Effector memory CD8-positive, alpha-beta T cell (primary cell): ENCODE data around the gene ZNF33B.
"Not testable (repeated sequence)": the region's sequence is repeated elsewhere in the genome, so short reads cannot be mapped to it uniquely, and the experiment has no call there.

Source experiments
- ATAC-seq: fragments of 150-1000 bp; cut with Tn5 transposase; replicated peaks from 2 replicates; pipeline ENCODE4 v1.10.0; 2021; ENCODE audit warnings: mild to moderate bottlenecking, moderate library complexity
- DNase-seq, 3 experiments: peaks; one replicate each; pipeline ENCODE4 v3.0.0; 2021
- H3K27ac Mint-ChIP-seq, 2 donors: one replicate each; pipeline ENCODE4 v1.8.0; 2022; ENCODE audit warnings: mild to moderate bottlenecking in 2 of 2, mixed read lengths in 2 of 2, moderate library complexity in 2 of 2
- H3K27me3 Mint-ChIP-seq, 2 donors: one replicate each; pipeline ENCODE4 v1.8.0; 2022; ENCODE audit warnings: mixed read lengths in 2 of 2
- H3K36me3 Mint-ChIP-seq: one replicate; pipeline ENCODE4 v1.8.0; 2022; ENCODE audit warnings: mild to moderate bottlenecking, moderate library complexity, mixed read lengths; ENCODE audit not compliant: insufficient read depth
- H3K4me1 Mint-ChIP-seq, 2 donors: one replicate each; pipeline ENCODE4 v1.8.0; 2022; ENCODE audit warnings: low read depth in 2 of 2, mixed read lengths in 2 of 2
- H3K4me3 Mint-ChIP-seq, 2 donors: one replicate each; pipeline ENCODE4 v1.8.0; 2022; ENCODE audit warnings: mild to moderate bottlenecking in 2 of 2, mixed read lengths in 2 of 2, moderate library complexity in 2 of 2
- H3K9me3 Mint-ChIP-seq, 2 donors: one replicate each; pipeline ENCODE4 v1.8.0; 2022; ENCODE audit warnings: mixed read lengths in 2 of 2

Gene ZNF33B

DNA sequence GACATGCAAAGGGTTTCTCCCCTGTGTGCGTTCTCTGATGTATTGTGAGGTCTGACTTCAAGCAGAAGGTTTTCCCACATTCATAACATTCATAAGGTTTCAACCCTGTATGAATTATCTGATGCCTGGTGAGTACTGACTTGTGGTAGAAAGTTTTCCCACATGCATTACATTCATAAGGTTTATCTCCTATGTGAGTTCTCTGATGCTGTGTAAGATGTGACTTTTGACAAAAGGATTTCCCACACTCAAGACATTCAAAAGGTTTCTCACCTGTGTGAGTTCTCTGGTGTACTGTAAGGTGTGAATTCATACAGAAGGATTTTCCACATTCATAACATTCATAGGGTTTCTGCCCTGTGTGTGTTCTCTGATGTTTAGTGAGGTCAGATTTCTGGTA lies 45.1 kb downstream of the ZNF33B start:
- Mint-ChIP-seq H3K27ac (no peak overlapping the region), H3K27me3 (no peaks in the 10 kb centered on the region), H3K4me1 (no peaks in the 10 kb centered on the region), H3K36me3 (peaks cover 39% of the 10 kb centered on the region), H3K4me3 (no peak overlapping the region), H3K9me3 (peaks cover 14 to 26% of the 10 kb centered on the region in 2 donors)
- DNase-seq (no peak), ATAC-seq (no peak)

- DNase-seq (no peak), ATAC-seq (no peak)
- peaks cover 3% of the 10 kb centered on the region for H3K36me3 Mint-ChIP-seq
- no peaks in the 10 kb centered on the region for H3K27me3 Mint-ChIP-seq
- H3K4me3 Mint-ChIP-seq: no peak overlapping the region
- no peak overlapping the region for H3K27ac Mint-ChIP-seq
- peaks cover 7 to 24% of the 10 kb centered on the region in 2 donors for H3K9me3 Mint-ChIP-seq
- no peaks in the 10 kb centered on the region for H3K4me1 Mint-ChIP-seq
These were observed 54.5 kb downstream of the ZNF33B start for GRCh38 chr10:42583828-42584227.

DNA sequence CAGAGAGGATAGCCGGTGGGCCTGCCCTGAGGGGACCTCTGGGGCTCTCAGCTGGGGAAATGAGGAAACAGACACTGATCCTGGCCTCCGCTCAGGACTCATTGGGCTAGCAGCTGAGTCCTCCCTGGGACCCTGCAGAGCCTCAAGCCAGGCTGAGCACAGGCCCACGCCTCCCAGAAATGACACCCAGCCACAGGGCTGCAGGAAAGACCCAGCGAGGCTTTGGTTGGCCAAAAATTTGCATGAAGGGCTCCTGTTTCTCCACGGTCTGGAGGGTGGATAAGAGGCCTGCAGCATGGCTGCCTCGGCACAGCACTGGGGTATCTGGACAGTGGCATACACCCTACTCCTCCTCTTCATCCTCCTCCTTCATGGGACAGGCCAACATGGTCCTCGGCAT lies 60.4 kb downstream of the ZNF33B start:
- H3K27me3 Mint-ChIP-seq: peaks cover 0 to 19% of the 10 kb centered on the region in 2 donors
- no peak for ATAC-seq
- DNase-seq: no peak
- peaks cover 2 to 10% of the 10 kb centered on the region in 2 donors for H3K9me3 Mint-ChIP-seq
- no peak overlapping the region for H3K27ac Mint-ChIP-seq
- H3K36me3 Mint-ChIP-seq: no peaks in the 10 kb centered on the region
- peaks cover 0 to 2% of the 10 kb centered on the region in 2 donors for H3K4me1 Mint-ChIP-seq
- no peak overlapping the region for H3K4me3 Mint-ChIP-seq

DNA sequence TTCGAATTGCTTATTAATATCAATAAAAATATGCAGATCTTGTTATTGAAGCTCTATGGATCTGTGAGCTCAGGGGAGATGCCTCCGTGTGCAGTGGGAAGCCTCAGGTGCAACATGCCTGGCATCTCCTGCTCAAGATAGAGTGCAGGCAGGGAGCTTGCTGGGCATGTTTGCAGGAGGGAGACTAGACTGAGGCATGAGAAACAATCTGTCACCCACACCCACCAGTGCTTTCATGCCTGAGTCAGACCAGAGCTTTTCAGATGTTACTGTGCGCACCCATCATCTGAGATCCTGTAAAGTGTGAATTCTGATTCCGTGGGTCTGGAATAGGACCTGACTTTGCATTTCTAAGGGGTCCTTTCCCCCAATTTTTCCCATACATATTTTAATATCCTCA lies 62.0 kb downstream of the ZNF33B start:
- Mint-ChIP-seq H3K9me3 (no peaks in the 10 kb centered on the region), H3K27ac (no peak overlapping the region), H3K36me3 (no peaks in the 10 kb centered on the region), H3K4me1 (peaks cover 0 to 2% of the 10 kb centered on the region in 2 donors), H3K4me3 (no peak overlapping the region), H3K27me3 (peaks cover 0 to 28% of the 10 kb centered on the region in 2 donors)
- no peak for ATAC-seq
- DNase-seq: no peak

DNA sequence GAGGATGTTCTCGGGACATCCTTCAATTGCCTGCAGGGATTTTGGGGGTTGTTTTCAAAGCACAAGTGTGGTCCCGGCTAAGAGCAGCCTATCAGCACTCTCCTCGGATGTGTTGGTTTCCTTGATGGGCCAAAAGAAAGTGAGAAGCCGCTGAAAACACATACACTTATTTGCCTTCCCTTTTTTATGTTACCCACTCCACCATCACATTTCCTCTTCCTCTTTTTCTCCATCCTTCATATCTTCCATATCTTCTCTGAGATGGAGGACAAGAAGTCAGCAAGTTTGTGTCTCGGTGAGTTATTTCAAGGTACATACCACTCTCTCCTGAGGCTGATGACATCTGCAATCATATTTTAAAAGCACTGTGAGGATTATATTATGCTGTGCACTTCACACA lies 64.0 kb downstream of the ZNF33B start:
- Mint-ChIP-seq H3K4me1 (peaks cover 0 to 2% of the 10 kb centered on the region in 2 donors), H3K4me3 (no peak overlapping the region), H3K36me3 (no peaks in the 10 kb centered on the region), H3K27ac (no peak overlapping the region), H3K27me3 (peaks cover 0 to 28% of the 10 kb centered on the region in 2 donors), H3K9me3 (peaks cover 0 to 3% of the 10 kb centered on the region in 2 donors)
- DNase-seq: no peak
- no peak for ATAC-seq

DNA sequence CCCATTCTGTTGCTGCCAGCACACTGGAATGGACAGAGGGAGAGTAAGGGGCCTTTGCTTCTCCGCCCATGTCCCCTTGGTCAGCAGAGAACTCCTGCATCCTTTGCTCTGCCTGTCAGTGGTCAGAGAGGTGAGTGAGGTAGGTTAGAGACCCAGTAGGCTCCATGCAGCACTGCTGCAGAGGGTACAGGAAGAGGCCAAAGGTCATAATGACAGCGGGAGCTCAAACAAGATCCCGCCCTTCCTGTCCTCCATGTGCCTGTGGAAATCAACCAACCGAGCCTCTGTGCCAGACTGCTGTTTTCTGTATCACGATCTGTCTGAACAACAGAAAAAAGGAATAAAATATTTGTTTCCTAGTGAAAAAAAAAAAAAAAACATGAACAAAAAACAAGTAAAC lies 81.4 kb downstream of the ZNF33B start:
- ATAC-seq (no peak), DNase-seq (no peak)
- peaks cover 0 to 18% of the 10 kb centered on the region in 2 donors for H3K27me3 Mint-ChIP-seq
- peaks cover 11% of the 10 kb centered on the region for H3K36me3 Mint-ChIP-seq
- H3K4me3 Mint-ChIP-seq: no peak overlapping the region
- no peak overlapping the region for H3K27ac Mint-ChIP-seq
- peaks cover 9 to 13% of the 10 kb centered on the region in 2 donors for H3K4me1 Mint-ChIP-seq
- H3K9me3 Mint-ChIP-seq: no peaks in the 10 kb centered on the region

DNA sequence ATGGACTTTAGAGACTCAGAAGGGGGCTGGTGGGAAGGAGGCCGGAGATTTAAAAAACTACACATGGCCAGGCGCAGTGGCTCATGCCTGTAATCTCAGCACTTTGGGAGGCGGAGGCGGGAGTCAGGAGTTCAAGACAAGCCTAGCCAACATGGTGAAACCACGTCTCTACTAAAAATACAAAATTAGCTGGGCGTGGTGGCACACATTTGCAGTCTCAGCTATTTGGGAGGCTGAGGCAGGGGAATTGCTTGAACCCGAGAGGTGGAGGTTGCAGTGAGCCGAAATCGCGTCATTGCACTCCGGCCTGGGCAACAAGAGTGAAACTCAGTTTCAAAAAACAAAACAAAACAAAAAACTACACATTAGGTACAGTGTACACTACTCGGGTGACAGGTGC lies 84.8 kb downstream of the ZNF33B start:
- H3K27ac Mint-ChIP-seq: peak overlapping the region in 1 of 2 donors; percentile 99

GRCh38 chr10:42553064-42553407 lies 85.3 kb downstream of the ZNF33B start:
- Mint-ChIP-seq H3K27me3 (peaks cover 0 to 9% of the 10 kb centered on the region in 2 donors), H3K36me3 (peaks cover 17% of the 10 kb centered on the region), H3K4me1 (peaks cover 28 to 32% of the 10 kb centered on the region in 2 donors), H3K27ac (peak overlapping the region; percentile 97 to 99), H3K4me3 (peak overlapping the region; percentile 97 to 100), H3K9me3 (no peaks in the 10 kb centered on the region)
- ATAC-seq (no peak), DNase-seq (no peak)

More for the DNA sequence above, 84.8 kb downstream of the ZNF33B start:
- peaks cover 17% of the 10 kb centered on the region for H3K36me3 Mint-ChIP-seq
- H3K9me3 Mint-ChIP-seq, DNase-seq, H3K27me3 Mint-ChIP-seq, ATAC-seq: not testable (repeated sequence)
- peak overlapping the region; percentile 97 to 100 for H3K4me3 Mint-ChIP-seq
- H3K4me1 Mint-ChIP-seq: peaks cover 28 to 32% of the 10 kb centered on the region in 2 donors

DNA sequence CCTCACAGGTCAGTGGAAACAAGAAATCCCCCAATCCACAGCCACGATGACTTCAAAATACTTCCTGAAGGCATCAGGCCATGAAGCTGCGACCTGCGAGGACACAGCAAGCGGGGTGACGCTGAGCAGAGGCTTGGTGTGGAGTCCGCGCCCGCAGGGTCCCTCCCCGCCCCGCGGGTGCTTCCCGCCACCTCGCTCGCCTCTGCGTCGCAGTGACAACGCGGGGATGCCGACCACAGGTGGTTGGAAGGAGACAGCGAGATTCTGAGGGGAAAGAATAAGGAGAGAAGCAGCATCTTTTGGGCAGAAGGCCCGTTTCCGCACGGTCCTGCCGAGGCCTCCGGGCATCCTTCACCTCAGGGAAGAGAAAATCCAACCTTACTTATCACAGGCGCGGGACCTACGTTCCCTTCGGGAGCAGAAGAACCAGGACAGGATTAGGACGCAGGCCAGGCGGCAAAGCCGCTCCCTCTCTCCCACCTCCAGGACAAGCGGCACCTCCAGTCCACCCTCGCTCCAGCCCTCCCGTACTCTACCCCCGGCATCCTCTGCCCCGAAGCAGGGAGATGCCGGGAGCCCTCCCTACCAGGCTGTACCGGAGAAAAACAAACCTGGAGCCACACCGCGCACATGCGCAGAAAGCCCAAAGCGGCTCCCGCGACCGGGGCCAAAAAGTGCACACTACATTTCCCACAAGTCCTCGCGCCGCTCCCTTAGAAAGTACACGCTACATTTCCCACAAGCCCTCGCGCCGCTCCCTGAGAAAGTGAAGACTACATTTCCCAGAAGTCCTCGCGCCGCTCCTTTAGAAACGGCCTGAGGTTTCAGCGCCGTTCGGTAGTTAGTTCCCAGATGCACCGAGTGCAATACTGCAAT lies 85.9 kb downstream of the ZNF33B start:
- Mint-ChIP-seq H3K4me3 (peak overlapping the region; percentile 97 to 100), H3K27ac (peak overlapping the region; percentile 97 to 99), H3K9me3 (no peaks in the 10 kb centered on the region), H3K36me3 (peaks cover 21% of the 10 kb centered on the region), H3K4me1 (peaks cover 31 to 35% of the 10 kb centered on the region in 2 donors), H3K27me3 (peaks cover 0 to 9% of the 10 kb centered on the region in 2 donors)
- DNase-seq: peak; percentile 88 to 91 (median 88)
- peak; percentile 93 for ATAC-seq

GRCh38 chr10:42551582-42552187 lies 86.7 kb downstream of the ZNF33B start:
- DNase-seq: no peak
- peaks cover 21% of the 10 kb centered on the region for H3K36me3 Mint-ChIP-seq

GRCh38 chr10:42549851-42550250 lies 88.5 kb downstream of the ZNF33B start:
- Mint-ChIP-seq H3K36me3 (peaks cover 23% of the 10 kb centered on the region), H3K27me3 (no peaks in the 10 kb centered on the region), H3K27ac (no peak overlapping the region), H3K9me3 (peaks cover 0 to 4% of the 10 kb centered on the region in 2 donors), H3K4me1 (peaks cover 36 to 44% of the 10 kb centered on the region in 2 donors), H3K4me3 (peak overlapping the region in 1 of 2 donors; percentile 33)
- ATAC-seq (no peak), DNase-seq (no peak)

More at GRCh38 chr10:42551582-42552187, 86.7 kb downstream of the ZNF33B start:
- no peak for ATAC-seq
- Mint-ChIP-seq H3K27ac (peak overlapping the region; percentile 97 to 99), H3K4me3 (peak overlapping the region; percentile 97 to 100), H3K9me3 (no peaks in the 10 kb centered on the region), H3K27me3 (peaks cover 0 to 9% of the 10 kb centered on the region in 2 donors), H3K4me1 (peaks cover 35 to 43% of the 10 kb centered on the region in 2 donors)

- Mint-ChIP-seq H3K9me3 (peaks cover 2 to 6% of the 10 kb centered on the region in 2 donors), H3K27me3 (no peaks in the 10 kb centered on the region), H3K36me3 (peaks cover 26% of the 10 kb centered on the region), H3K4me1 (peaks cover 35 to 49% of the 10 kb centered on the region in 2 donors), H3K4me3 (no peak overlapping the region), H3K27ac (no peak overlapping the region)
- ATAC-seq: no peak
- no peak for DNase-seq
These were observed 90.1 kb downstream of the ZNF33B start for GRCh38 chr10:42548254-42548653.

DNA sequence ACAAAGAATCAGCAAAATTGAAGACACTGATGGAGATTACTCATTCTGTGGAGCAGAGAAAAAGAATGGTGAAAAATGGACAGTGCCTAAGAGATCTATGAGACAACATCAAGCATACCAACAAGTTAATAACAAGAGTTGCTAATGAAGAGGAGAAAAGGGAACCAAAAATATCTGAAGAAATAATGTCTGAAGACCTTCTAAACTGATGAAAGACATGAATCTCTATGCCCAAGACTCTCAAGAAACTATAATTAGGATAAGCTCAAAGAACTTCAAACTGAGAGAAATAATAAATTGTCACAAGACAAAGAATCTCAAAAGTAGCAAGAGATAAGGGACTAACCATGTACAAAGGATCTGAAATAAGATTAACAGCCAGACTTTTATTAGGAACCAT lies 93.4 kb downstream of the ZNF33B start:
- H3K27ac Mint-ChIP-seq: no peak overlapping the region
- ATAC-seq (no peak), DNase-seq (no peak)
- peaks cover 18% of the 10 kb centered on the region for H3K36me3 Mint-ChIP-seq
- H3K27me3 Mint-ChIP-seq: no peaks in the 10 kb centered on the region
- H3K4me3 Mint-ChIP-seq: no peak overlapping the region
- H3K9me3 Mint-ChIP-seq: peaks cover 6 to 13% of the 10 kb centered on the region in 2 donors
- H3K4me1 Mint-ChIP-seq: peaks cover 11 to 31% of the 10 kb centered on the region in 2 donors
